ENCODE measurements around the gene SLC35B1. TPM values are rescaled to one million over a fixed set of nuclear protein-coding genes. Genes with fewer than 3 reads are reported as not detected.
A peak's percentile ranks its signal among the peaks of the same experiment; 100 is the strongest.

SLC35B1 gene
- total and polyA plus RNA-seq, 2 donors (not counting 1 experiment from before 2014, with no cell fraction given) = 32.3 to 47.2 TPM

GRCh38 chr17:49670002-49670401 is 37.8 kb downstream of the SLC35B1 start:
- intact Hi-C loops (cut with micrococcal nuclease) = loop anchor here (10.0 kb wide), 2 partner anchors 255 to 475 kb away; partner anchors contain the start of gene PHB1
- Histone ChIP-seq H3K27ac (ENCODE audit: low read length in 2 of 2) (peak overlapping the region in 1 of 2 donors; percentile 59), H3K36me3 (replicated peaks in 1 of 2; ENCODE audit: control extremely low read depth in 1 of 2, control insufficient read depth in 1 of 2, extremely low read depth in 1 of 2, insufficient read depth in 2 of 2, low read length in 1 of 2) (peaks cover 8 to 33% of the 10 kb centered on the region in 2 experiments), H3K4me3 (ENCODE audit: control extremely low read depth in 1 of 5, extremely low read depth in 1 of 5, insufficient read depth in 1 of 5, low read depth in 2 of 5, low read length in 4 of 5) (no peak overlapping the region), H3K79me2 (ENCODE audit: control insufficient read depth, insufficient read depth, low read length) (peaks cover 99% of the 10 kb centered on the region), H3K9ac (ENCODE audit: low read length) (no peak overlapping the region), H3K9me3 (ENCODE audit: control extremely low read depth in 1 of 3, control insufficient read depth in 2 of 3, insufficient read depth in 1 of 3, low read length in 2 of 3) (no peaks in the 10 kb centered on the region), H3K4me2 (replicated peaks; ENCODE audit: low read depth, low read length, poor library complexity, severe bottlenecking) (no peak overlapping the region), H3K4me1 (ENCODE audit: control insufficient read depth in 2 of 2, insufficient read depth in 2 of 2, low read length in 2 of 2) (peaks cover 4 to 11% of the 10 kb centered on the region in 2 donors), H4K20me1 (ENCODE audit: control insufficient read depth, insufficient read depth, low read length, poor library complexity, severe bottlenecking) (peaks cover 39% of the 10 kb centered on the region), H2AFZ (ENCODE audit: insufficient read depth, low read depth, low read length, poor library complexity, severe bottlenecking) (no peak overlapping the region), H3K27me3 (replicated peaks in 1 of 4; ENCODE audit: control extremely low read depth in 1 of 4, control insufficient read depth in 3 of 4, insufficient read depth in 4 of 4, low read length in 3 of 4) (no peaks in the 10 kb centered on the region)
- peaks cover 38% of the 10 kb centered on the region for H3K4me1 Mint-ChIP-seq
- DNase-seq = no peak
- H3K27ac Mint-ChIP-seq = no peak overlapping the region
- no CpG with 5 or more reads among the region's 1 CpG for WGBS (ENCODE audit: insufficient coverage)
- no peaks in the 10 kb centered on the region for H3K27me3 Mint-ChIP-seq
- ChIA-PET POLR2A (no interaction called here), CTCF (interaction anchor here (0.7 to 1.2 kb wide), 2 partner anchors 26 to 106 kb away, joined by 3 read pairs; no protein-coding TSS in a partner anchor)
- ATAC-seq (ENCODE audit: low read depth) = no peak
- no peaks in the 10 kb centered on the region for H3K9me3 Mint-ChIP-seq (ENCODE audit: insufficient read depth)
- no peak for TF ChIP-seq CTCF (IDR thresholded peaks at IDR 0.05)
- TF ChIP-seq EZH2 (IDR thresholded peaks at IDR 0.05; ENCODE audit: borderline replicate concordance, insufficient read depth, low read depth, low read length, poor library complexity, severe bottlenecking) = no peak
- no peak overlapping the region for H3K4me3 Mint-ChIP-seq

- no peaks in the 10 kb centered on the region for H3K27me3 ChIP-seq (replicated peaks in 1 of 4; ENCODE audit: control extremely low read depth in 1 of 4, control insufficient read depth in 3 of 4, insufficient read depth in 4 of 4, low read length in 3 of 4)
- no peak overlapping the region for H3K9ac ChIP-seq (ENCODE audit: low read length)
- ChIA-PET CTCF (interaction anchor here (0.7 kb wide), 1 partner anchor 31 kb away, joined by 3 read pairs; no protein-coding TSS in a partner anchor), POLR2A (no interaction called here)
- no peaks in the 10 kb centered on the region for H3K9me3 Mint-ChIP-seq (ENCODE audit: insufficient read depth)
- no peak overlapping the region for H3K4me3 ChIP-seq (ENCODE audit: control extremely low read depth in 1 of 5, extremely low read depth in 1 of 5, insufficient read depth in 1 of 5, low read depth in 2 of 5, low read length in 4 of 5)
- DNase-seq = no peak
- no peak overlapping the region for H3K4me3 Mint-ChIP-seq
- H3K27ac ChIP-seq (ENCODE audit: low read length in 2 of 2) = no peak overlapping the region
- H2AFZ ChIP-seq (ENCODE audit: insufficient read depth, low read depth, low read length, poor library complexity, severe bottlenecking) = no peak overlapping the region
- H3K4me1 Mint-ChIP-seq = peaks cover 36% of the 10 kb centered on the region
- H3K9me3 ChIP-seq (ENCODE audit: control extremely low read depth in 1 of 3, control insufficient read depth in 2 of 3, insufficient read depth in 1 of 3, low read length in 2 of 3) = no peaks in the 10 kb centered on the region
- H3K27me3 Mint-ChIP-seq = no peaks in the 10 kb centered on the region
- H3K36me3 ChIP-seq (replicated peaks in 1 of 2; ENCODE audit: control extremely low read depth in 1 of 2, control insufficient read depth in 1 of 2, extremely low read depth in 1 of 2, insufficient read depth in 2 of 2, low read length in 1 of 2) = peaks cover 4 to 25% of the 10 kb centered on the region in 2 experiments
- TF ChIP-seq EZH2 (IDR thresholded peaks at IDR 0.05; ENCODE audit: borderline replicate concordance, insufficient read depth, low read depth, low read length, poor library complexity, severe bottlenecking) = no peak
- WGBS (ENCODE audit: insufficient coverage) = no CpG with 5 or more reads among the region's 2 CpGs
- peaks cover 99% of the 10 kb centered on the region for H3K79me2 ChIP-seq (ENCODE audit: control insufficient read depth, insufficient read depth, low read length)
- ATAC-seq (ENCODE audit: low read depth) = no peak
- intact Hi-C loops (cut with micrococcal nuclease) = no loop called here
- no peak overlapping the region for H3K4me2 ChIP-seq (replicated peaks; ENCODE audit: low read depth, low read length, poor library complexity, severe bottlenecking)
- H3K4me1 ChIP-seq (ENCODE audit: control insufficient read depth in 2 of 2, insufficient read depth in 2 of 2, low read length in 2 of 2) = peaks cover 6 to 11% of the 10 kb centered on the region in 2 donors
- peaks cover 60% of the 10 kb centered on the region for H4K20me1 ChIP-seq (ENCODE audit: control insufficient read depth, insufficient read depth, low read length, poor library complexity, severe bottlenecking)
- no peak overlapping the region for H3K27ac Mint-ChIP-seq
These were observed 39.9 kb downstream of the SLC35B1 start for GRCh38 chr17:49667854-49668253.

Measured in B cell (primary cell).